ENCODE measurements around the gene KIF3B.

The KIF3B gene

DNA sequence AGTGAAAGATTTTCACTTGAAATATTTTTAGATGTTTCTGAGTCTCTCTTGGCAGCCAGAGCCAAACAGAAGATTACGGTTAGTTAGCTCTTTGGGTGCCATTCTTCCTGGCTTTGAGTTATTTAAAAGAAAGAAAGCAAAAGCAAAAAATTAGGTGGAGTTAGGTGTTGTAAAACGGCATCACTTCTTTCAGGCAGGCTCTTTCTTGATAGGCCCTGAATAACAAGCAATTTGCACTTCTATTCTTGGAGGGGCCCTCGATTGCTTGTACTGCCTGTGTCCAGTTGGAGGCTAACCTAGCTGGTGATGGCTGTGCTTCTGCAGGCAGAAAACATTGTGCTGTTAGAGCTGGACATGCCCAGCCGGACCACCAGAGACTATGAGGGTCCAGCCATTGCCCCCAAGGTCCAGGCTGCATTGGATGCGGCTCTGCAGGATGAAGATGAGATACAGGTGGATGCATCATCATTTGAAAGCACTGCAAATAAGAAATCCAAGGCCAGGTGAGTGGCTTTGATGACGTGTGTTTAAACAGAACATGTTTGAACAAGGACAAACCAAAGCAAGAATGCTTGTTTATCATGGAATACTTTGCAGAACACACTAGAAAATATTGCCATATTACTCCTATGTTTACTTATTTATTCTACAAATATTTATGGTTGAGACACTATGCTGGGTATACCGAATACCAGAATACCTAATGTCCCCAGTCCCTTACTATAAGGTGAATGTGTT lies 52.5 kb downstream of the KIF3B start:
- Histone ChIP-seq H3K27me3 (ENCODE audit: control insufficient read depth, insufficient read depth, low read length) (no peaks in the 10 kb centered on the region), H3K27ac (ENCODE audit: low read length) (no peak overlapping the region), H3K36me3 (ENCODE audit: control insufficient read depth, insufficient read depth, low read length) (0 out of 2 replicates have a peak, but pooled peaks cover 3% of the 10 kb centered on the region), H3K4me3 (ENCODE audit: low read length) (no peak overlapping the region), H3K4me1 (ENCODE audit: control insufficient read depth, insufficient read depth, low read length) (no peaks in the 10 kb centered on the region), H3K9me3 (ENCODE audit: control insufficient read depth, insufficient read depth, low read length) (no peaks in the 10 kb centered on the region)
- WGBS (ENCODE audit: insufficient coverage, insufficient read length) = no CpG with 5 or more reads among the region's 7 CpGs
- no peak for DNase-seq (ENCODE audit: low read depth, low spot score)

DNA sequence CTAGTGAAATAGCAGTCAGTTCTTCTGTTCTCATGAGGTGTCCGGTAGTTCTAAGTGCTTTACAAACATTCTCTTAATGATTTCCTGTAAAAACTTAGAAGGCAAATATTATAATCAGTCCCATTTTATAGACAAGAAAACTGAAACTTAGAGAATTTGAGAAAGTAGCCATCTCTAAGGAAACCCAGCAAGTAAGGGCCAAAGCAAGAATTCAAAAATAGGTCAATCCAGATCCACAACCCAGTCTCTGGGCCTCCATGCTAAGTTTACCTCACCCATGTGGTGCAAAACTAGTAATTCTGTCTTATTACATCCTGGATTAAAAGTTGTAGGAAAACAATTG lies 53.1 kb downstream of the KIF3B start:
- Histone ChIP-seq H3K36me3 (ENCODE audit: control insufficient read depth, insufficient read depth, low read length) (0 out of 2 replicates have a peak, but pooled peaks cover 3% of the 10 kb centered on the region), H3K4me1 (ENCODE audit: control insufficient read depth, insufficient read depth, low read length) (no peaks in the 10 kb centered on the region), H3K27ac (ENCODE audit: low read length) (no peak overlapping the region), H3K4me3 (ENCODE audit: low read length) (no peak overlapping the region), H3K9me3 (ENCODE audit: control insufficient read depth, insufficient read depth, low read length) (no peaks in the 10 kb centered on the region), H3K27me3 (ENCODE audit: control insufficient read depth, insufficient read depth, low read length) (no peaks in the 10 kb centered on the region)
- no CpG with 5 or more reads among the region's 1 CpG for WGBS (ENCODE audit: insufficient coverage, insufficient read length)
- DNase-seq (ENCODE audit: low read depth, low spot score) = no peak

DNA sequence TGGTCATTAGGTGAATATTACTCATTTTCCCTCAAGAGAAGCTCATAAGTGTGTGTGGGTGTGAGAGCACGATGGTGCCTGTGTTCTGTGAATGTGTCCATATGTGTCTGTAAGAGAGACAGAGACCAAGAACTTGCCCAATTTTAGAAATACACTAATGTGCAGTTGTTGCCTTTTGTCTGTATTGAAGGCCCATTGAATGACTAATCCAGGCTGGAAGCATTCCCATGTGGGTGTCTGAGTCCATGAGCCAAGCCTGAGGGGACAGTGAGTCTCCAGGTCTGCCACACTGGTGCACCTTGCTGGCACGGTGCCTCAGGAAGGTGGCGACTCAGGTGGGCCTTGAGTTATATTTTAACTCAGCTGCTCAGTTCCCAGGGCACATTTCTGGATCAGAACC lies 55.2 kb downstream of the KIF3B start:
- no peaks in the 10 kb centered on the region for H3K36me3 ChIP-seq (ENCODE audit: control insufficient read depth, insufficient read depth, low read length)
- H3K27me3 ChIP-seq (ENCODE audit: control insufficient read depth, insufficient read depth, low read length) = no peaks in the 10 kb centered on the region
- DNase-seq (ENCODE audit: low read depth, low spot score) = no peak
- no CpG with 5 or more reads among the region's 3 CpGs for WGBS (ENCODE audit: insufficient coverage, insufficient read length)
- no peak overlapping the region for H3K4me3 ChIP-seq (ENCODE audit: low read length)
- no peaks in the 10 kb centered on the region for H3K9me3 ChIP-seq (ENCODE audit: control insufficient read depth, insufficient read depth, low read length)
- H3K27ac ChIP-seq (ENCODE audit: low read length) = no peak overlapping the region
- H3K4me1 ChIP-seq (ENCODE audit: control insufficient read depth, insufficient read depth, low read length) = no peaks in the 10 kb centered on the region

DNA sequence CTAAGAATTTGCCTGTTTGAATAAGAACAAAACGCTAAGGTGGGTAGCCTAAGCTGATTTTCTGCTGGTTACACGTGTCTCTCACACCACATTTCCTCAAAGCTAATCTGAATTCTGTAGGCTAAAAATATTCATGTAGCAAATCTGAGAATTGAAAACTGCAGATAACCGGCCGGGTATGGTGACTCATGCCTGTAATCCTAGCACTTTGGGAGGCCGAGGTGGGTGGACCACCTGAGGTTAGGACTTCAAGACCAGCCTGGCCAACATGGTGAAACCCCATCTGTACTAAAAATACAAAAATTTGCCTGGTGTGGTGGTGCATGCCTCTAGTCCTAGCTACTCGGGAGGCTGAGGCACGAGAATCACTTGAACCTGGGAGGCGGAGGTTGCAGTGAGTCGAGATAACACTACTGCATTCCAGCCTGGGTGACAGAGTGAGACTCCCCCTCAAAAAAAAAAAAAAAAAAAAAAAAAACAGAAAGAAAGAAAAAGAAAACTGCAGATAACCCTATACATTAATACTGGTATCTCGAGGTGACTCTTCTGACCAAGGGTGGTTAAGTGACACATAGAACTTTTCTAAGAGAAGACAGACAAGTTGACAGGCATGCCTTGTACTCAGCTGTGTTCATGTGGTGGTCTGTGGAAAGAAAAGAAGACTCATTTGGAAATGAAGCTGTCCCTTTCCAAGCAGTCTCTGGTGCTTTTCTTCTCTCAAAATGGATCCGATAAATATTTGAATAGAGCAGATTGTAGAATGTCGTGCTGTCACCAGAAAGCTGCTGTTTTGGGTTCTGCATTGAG lies 55.9 kb downstream of the KIF3B start:
- no CpG with 5 or more reads among the region's 12 CpGs for WGBS (ENCODE audit: insufficient coverage, insufficient read length)
- no peak for DNase-seq (ENCODE audit: low read depth, low spot score)
- Histone ChIP-seq H3K27ac (ENCODE audit: low read length) (no peak overlapping the region), H3K4me3 (ENCODE audit: low read length) (no peak overlapping the region), H3K9me3 (ENCODE audit: control insufficient read depth, insufficient read depth, low read length) (no peaks in the 10 kb centered on the region), H3K27me3 (ENCODE audit: control insufficient read depth, insufficient read depth, low read length) (no peaks in the 10 kb centered on the region), H3K36me3 (ENCODE audit: control insufficient read depth, insufficient read depth, low read length) (no peaks in the 10 kb centered on the region), H3K4me1 (ENCODE audit: control insufficient read depth, insufficient read depth, low read length) (no peaks in the 10 kb centered on the region)

DNA sequence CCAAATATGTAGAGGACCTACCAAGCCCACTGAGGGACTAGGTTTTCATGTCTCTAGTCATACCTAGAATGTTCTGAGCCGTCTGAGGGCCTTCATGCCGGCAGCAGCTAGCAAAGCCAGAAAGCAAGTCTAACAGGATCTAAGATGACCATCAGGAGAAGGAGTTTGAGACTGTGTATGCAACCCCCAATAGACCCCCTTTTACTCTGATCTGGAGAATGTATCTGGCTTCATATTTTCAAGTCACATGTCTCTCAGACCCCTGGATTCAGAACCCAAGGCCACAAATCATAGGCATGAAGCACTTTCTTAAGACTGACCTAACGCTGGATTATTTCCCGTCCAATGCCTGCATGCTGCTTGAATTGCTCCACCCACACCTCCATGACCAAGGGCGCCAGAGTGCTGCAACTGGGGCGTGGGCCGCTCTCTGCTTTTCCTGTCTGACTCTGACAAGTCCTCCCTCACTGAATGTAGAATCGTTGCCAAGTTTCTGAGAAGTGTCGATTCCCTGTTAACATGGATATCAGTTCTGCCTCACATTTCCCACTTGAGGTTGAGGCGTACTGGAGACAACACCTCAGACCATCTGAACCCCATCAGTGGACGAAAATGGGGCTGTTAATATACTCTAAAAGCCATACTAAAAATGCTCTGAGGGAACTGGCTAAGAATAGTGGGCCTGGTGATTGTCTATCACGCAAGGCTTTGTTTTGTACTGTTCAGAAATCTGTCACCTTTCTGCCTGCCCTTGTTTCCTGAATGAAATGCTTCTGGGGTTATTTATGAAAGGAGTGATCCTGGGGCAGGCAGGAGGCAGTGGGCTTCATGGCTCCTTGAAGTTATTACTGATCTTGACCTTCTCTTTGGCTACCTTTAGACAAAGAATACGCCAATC lies 56.8 kb downstream of the KIF3B start:
- no CpG with 5 or more reads among the region's 13 CpGs for WGBS (ENCODE audit: insufficient coverage, insufficient read length)

DNA sequence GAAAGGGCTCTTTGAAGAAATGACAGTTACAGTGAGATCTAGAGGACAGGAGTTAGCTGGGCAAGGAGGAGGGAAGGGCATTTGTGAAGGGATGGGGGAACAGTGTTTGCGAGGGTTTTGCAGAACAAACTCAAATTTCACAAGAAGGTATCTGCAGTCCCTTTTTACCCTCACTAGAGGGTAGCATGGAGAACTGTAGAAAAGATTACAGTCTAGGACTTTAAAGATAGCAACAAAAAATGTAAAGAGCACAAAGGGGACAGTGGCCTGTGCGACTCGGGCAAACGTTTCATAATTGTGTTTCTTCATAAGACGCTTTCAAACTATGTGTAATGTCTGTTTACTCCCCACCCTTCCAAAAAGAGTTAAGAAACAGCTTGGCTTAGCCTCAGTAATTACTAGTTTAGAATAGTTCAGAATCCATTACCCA lies 59.5 kb downstream of the KIF3B start:
- Histone ChIP-seq H3K36me3 (ENCODE audit: control insufficient read depth, insufficient read depth, low read length) (no peaks in the 10 kb centered on the region), H3K27me3 (ENCODE audit: control insufficient read depth, insufficient read depth, low read length) (no peaks in the 10 kb centered on the region), H3K4me3 (ENCODE audit: low read length) (no peak overlapping the region), H3K9me3 (ENCODE audit: control insufficient read depth, insufficient read depth, low read length) (no peaks in the 10 kb centered on the region), H3K4me1 (ENCODE audit: control insufficient read depth, insufficient read depth, low read length) (0 out of 2 replicates have a peak, but pooled peaks cover 2% of the 10 kb centered on the region), H3K27ac (ENCODE audit: low read length) (no peak overlapping the region)
- no CpG with 5 or more reads among the region's 5 CpGs for WGBS (ENCODE audit: insufficient coverage, insufficient read length)
- no peak for DNase-seq (ENCODE audit: low read depth, low spot score)

More for the DNA sequence above, 56.8 kb downstream of the KIF3B start:
- DNase-seq (ENCODE audit: low read depth, low spot score) = no peak
- no peak overlapping the region for H3K27ac ChIP-seq (ENCODE audit: low read length)
- H3K4me3 ChIP-seq (ENCODE audit: low read length) = no peak overlapping the region
- H3K27me3 ChIP-seq (ENCODE audit: control insufficient read depth, insufficient read depth, low read length) = no peaks in the 10 kb centered on the region
- no peaks in the 10 kb centered on the region for H3K9me3 ChIP-seq (ENCODE audit: control insufficient read depth, insufficient read depth, low read length)
- H3K4me1 ChIP-seq (ENCODE audit: control insufficient read depth, insufficient read depth, low read length) = 0 out of 2 replicates have a peak, but pooled peaks cover 2% of the 10 kb centered on the region
- H3K36me3 ChIP-seq (ENCODE audit: control insufficient read depth, insufficient read depth, low read length) = no peaks in the 10 kb centered on the region

DNA sequence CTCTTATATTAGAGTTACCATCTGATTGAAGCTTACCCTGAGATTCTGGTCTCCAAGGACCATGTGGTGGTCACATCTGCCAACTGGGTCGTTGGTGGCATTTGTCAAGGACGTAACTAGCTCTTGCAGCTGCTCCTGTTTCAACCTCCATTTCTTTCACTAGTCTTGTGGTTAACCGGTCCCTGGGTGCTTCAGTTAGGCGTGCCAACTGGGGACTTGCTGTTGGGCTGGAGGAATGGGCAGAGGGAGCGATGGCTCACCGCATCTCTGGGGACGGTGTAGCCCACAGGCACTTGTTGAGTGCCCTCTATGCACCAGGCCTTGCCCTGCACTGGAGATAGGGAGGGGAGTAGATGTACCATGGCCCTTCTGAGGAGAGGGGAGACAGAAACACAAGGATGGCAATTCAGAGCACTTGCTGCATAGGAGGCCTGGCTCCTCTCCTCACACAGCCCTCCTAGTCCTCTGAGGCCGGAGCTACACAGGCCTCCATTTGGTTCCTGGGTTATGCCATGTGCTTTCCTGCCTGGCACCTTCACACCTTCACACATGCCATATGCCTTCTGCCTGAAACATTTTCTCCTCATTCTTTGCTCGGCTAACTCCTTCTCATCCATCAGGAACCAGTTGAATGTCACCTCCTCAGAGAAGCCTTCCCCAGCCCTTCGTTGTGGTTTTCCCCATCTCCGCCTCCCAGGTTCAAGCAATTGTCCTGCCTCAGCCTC lies 60.6 kb downstream of the KIF3B start:
- Histone ChIP-seq H3K27ac (ENCODE audit: low read length) (no peak overlapping the region), H3K27me3 (ENCODE audit: control insufficient read depth, insufficient read depth, low read length) (no peaks in the 10 kb centered on the region), H3K9me3 (ENCODE audit: control insufficient read depth, insufficient read depth, low read length) (no peaks in the 10 kb centered on the region), H3K36me3 (ENCODE audit: control insufficient read depth, insufficient read depth, low read length) (no peaks in the 10 kb centered on the region), H3K4me3 (ENCODE audit: low read length) (no peak overlapping the region), H3K4me1 (ENCODE audit: control insufficient read depth, insufficient read depth, low read length) (0 out of 2 replicates have a peak, but pooled peaks cover 2% of the 10 kb centered on the region)
- WGBS (ENCODE audit: insufficient coverage, insufficient read length) = no CpG with 5 or more reads among the region's 11 CpGs
- no peak for DNase-seq (ENCODE audit: low read depth, low spot score)

DNA sequence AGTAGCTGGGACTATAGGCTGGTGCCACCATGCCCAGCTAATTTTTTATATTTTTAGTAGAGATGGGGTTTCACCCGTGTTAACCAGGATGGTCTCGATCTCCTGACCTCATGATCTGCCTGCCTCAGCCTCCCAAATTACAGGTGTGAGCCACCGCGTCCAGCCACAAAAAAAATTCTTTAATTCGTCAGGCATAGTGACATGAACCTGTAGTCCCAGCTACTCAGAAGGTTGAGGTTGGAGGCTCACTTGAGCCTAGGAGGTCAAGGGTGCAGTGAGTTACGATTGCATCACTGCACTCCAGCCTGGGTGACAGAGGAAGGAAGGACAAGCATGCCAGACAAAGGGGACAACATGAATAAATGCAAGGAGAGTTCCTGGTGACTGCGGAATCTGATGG lies 61.2 kb downstream of the KIF3B start:
- no peak for DNase-seq (ENCODE audit: low read depth, low spot score)
- no CpG with 5 or more reads among the region's 7 CpGs for WGBS (ENCODE audit: insufficient coverage, insufficient read length)
- Histone ChIP-seq H3K4me1 (ENCODE audit: control insufficient read depth, insufficient read depth, low read length) (0 out of 2 replicates have a peak, but pooled peaks cover 2% of the 10 kb centered on the region), H3K27ac (ENCODE audit: low read length) (no peak overlapping the region), H3K27me3 (ENCODE audit: control insufficient read depth, insufficient read depth, low read length) (no peaks in the 10 kb centered on the region), H3K9me3 (ENCODE audit: control insufficient read depth, insufficient read depth, low read length) (no peaks in the 10 kb centered on the region), H3K36me3 (ENCODE audit: control insufficient read depth, insufficient read depth, low read length) (no peaks in the 10 kb centered on the region), H3K4me3 (ENCODE audit: low read length) (no peak overlapping the region)

DNA sequence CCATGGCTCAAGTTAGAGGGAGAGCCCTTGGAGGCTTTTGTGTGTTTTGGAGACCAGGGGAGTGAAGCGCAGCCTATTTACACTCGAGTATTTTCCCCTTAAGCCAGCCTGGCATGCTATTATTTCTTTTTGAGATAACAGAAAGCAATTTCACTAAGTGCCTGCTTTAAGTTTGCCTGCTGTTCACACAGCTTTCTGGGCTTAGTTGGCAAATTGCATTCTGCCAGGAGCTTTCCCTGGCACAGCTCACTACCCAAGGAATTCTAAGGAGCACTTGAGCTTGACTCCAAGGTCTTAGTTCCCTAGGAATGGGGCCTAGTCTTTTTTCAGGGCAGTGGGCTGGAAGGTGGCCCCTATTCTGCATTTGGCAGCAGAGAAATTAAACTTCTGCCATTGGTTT lies 61.7 kb downstream of the KIF3B start:
- Histone ChIP-seq H3K36me3 (ENCODE audit: control insufficient read depth, insufficient read depth, low read length) (no peaks in the 10 kb centered on the region), H3K27ac (ENCODE audit: low read length) (no peak overlapping the region), H3K4me3 (ENCODE audit: low read length) (no peak overlapping the region), H3K27me3 (ENCODE audit: control insufficient read depth, insufficient read depth, low read length) (no peaks in the 10 kb centered on the region), H3K4me1 (ENCODE audit: control insufficient read depth, insufficient read depth, low read length) (0 out of 2 replicates have a peak, but pooled peaks cover 2% of the 10 kb centered on the region), H3K9me3 (ENCODE audit: control insufficient read depth, insufficient read depth, low read length) (no peaks in the 10 kb centered on the region)
- DNase-seq (ENCODE audit: low read depth, low spot score) = no peak
- WGBS (ENCODE audit: insufficient coverage, insufficient read length) = no CpG with 5 or more reads among the region's 2 CpGs

Measured in iPS DF 6.9 (cell line).